Activated T-cell treated with anti-CD3 and anti-CD28 coated beads, Interleukin-2, amount 50 U/mL, for 1 hour (primary cell): ENCODE data around the gene VIPR1.

Experiments
- DNase-seq: peaks from one replicate; pipeline ENCODE4 v3.0.0-alpha.2; 2020

The VIPR1 gene

DNA sequence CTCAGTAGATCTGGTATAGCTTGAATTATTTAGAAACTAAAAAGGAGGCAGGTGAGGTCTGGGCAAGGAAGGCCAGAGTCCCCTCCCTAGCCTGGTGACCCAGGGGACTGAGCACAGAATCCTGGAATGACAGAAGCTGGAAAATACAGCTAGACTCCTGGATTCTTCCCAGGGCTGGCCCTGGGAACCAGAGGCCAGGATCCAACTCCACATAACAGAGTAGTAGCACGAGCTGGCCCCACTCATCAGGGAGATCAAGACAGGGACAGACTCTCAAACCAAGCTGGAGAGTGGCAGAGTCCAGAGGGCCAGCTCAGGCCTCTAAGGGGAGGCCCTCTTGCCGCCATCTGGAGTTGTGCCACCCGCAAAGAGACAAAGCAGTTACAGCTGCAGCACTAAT is 10.7 kb downstream of the VIPR1 start:
- no peak for DNase-seq

- DNase-seq = no peak
Measured at GRCh38 chr3:42513521-42513920, 11.1 kb downstream of the VIPR1 start.

GRCh38 chr3:42514876-42515275 is 12.4 kb downstream of the VIPR1 start:
- no peak for DNase-seq

GRCh38 chr3:42515391-42515916 is 13.0 kb downstream of the VIPR1 start:
- DNase-seq = no peak

GRCh38 chr3:42515976-42516375 is 13.5 kb downstream of the VIPR1 start:
- DNase-seq = no peak

DNA sequence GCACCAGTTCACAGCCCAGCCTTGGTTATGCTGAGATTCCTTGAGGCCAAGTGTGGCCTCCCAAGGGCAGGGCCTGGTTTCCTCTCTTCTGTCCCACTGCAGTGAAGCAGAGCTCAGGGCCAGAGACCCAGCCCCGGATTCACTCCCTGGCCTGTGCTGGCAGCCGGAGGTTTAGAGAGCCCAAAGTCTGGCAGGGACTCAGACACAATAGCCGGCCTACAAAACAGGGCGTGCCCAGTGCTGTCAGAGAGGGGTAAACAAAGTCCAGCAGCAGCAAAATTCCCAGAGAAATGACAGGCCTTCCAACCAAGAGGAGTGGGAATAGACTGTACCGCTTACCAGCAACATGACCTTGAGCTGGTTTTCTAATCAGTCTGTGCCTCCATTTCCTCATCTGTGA is 14.0 kb downstream of the VIPR1 start:
- DNase-seq = no peak

GRCh38 chr3:42517117-42517516 is 14.7 kb downstream of the VIPR1 start:
- DNase-seq = no peak

GRCh38 chr3:42518800-42519567 is 16.5 kb downstream of the VIPR1 start:
- peak; percentile 47 for DNase-seq

- no peak for DNase-seq
Measured at GRCh38 chr3:42519568-42519962, 17.1 kb downstream of the VIPR1 start.

DNA sequence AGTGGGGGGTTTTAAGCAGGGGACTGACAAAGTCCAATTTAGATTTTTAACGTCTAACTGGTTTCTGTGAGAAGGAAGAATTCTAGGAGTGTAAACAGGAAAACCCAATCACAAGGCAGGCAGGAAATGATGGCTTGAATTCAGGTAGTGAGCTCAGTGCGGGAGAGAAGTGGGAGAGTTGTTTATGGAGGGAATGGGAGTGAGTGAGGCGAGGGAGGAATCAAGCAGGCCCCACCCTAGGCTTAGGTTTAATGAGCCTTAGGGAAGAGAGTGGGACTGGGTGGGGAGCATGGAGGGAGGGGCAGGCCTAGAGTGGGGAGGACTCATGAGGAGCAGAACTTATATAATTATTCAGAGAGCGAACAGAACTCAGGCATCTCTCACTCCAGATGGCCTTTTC is 17.9 kb downstream of the VIPR1 start:
- no peak for DNase-seq

DNA sequence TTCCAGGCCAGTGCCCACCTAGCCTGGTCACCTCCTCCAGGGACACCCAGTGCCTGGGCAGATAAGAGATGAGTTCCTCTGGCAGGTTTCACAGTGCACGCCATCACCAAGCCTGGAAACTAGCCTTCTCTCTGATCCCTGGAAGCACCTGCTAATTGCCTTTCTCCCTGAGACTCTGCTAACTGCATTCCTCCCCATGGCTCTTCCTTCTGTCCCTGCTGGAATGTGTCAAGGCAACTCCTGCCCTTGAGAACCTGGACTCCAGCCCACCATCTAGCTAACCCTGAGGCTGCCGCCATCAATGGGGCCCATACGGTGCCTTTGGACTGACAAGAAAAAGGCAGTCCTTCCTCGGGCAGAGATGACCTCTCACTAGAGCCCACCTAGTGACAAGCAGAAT is 18.5 kb downstream of the VIPR1 start:
- no peak for DNase-seq

GRCh38 chr3:42524751-42525150 is 22.3 kb downstream of the VIPR1 start:
- DNase-seq = no peak

- DNase-seq = no peak
Measured at GRCh38 chr3:42525212-42525611, 22.8 kb downstream of the VIPR1 start.

GRCh38 chr3:42525736-42526345 is 23.4 kb downstream of the VIPR1 start:
- no peak for DNase-seq

GRCh38 chr3:42526616-42527367 is 24.3 kb downstream of the VIPR1 start:
- DNase-seq = peak; percentile 51

- no peak for DNase-seq
Measured at GRCh38 chr3:42527368-42527917, 25.0 kb downstream of the VIPR1 start.

DNA sequence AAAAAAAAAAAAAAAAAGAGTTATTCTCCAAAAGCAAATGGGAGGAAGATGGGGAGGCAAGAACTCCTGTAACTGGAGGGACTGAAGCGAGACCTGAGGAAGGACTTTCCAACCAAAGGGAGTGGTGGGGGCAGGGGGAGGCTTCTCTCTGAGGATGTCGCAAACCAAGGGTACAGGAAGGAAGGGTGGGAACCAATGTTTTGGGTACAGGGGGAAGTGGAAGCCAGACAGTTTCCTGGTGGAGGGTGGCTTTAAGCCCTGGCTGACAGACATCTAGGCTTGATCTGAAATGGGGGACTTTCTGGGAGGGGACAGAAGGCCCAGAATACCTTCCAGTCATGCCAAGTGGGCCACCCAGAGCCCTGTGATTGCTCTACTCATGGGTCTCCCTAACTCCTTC is 27.0 kb downstream of the VIPR1 start:
- DNase-seq = no peak

DNA sequence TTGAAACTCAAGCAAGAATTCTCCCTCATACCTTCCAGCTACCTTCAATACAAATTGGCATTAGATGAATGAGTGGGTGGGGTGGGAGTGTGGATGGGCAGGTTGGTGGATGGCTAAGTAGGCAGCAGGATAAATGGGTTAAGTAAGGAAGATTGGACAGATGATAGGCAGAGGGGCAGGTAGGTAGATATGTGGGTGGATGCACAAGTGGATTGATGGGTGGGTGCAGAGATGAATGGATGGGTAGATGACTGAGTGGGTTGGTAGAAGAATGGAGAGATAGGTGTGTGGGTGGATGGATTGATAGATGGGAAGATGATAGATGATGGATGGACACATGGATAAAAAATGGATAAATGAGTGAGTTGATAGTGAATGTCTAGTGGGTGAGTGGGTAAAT is 27.6 kb downstream of the VIPR1 start:
- DNase-seq = no peak

- no peak for DNase-seq
Measured at GRCh38 chr3:42531470-42531869, 29.0 kb downstream of the VIPR1 start.

GRCh38 chr3:42532229-42532628 is 29.8 kb downstream of the VIPR1 start:
- no peak for DNase-seq

DNA sequence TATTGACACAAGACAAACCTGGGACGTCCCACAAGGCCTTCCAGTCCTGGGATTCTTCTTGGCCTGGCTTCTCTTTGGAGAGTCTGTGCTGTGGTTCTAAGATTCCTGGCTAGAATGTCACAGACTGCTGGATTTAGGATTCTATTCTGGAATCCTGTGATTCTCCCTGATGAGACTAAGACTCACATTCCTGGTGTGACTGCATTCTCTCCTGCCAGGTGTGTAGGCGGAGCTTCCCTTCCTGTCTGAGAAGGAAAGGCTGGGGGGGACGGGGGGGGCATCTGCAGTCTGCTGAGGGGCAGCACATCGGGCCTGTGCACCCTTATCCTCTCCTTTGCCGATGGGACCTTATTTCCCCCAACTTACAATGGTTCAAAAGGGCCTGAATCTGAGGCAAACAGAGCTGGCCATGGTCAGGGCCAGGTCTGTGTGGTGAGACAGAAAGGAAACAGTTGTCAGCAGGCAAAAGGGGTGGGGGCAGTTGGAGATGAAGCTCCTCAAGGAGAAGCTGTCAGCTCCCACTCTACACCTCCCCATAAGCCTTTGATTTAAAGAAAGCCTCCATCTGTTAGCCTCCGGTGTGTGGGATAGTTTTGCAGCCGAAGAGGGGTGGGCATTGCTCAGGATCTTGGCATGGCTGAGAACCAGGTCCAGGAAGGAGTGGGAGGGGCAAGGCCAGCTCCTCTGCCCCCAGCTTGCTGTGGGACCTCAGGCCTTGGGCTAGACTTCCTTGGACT is 30.9 kb downstream of the VIPR1 start:
- DNase-seq = no peak

GRCh38 chr3:42535981-42536784 is 33.7 kb downstream of the VIPR1 start:
- DNase-seq = peak; percentile 36
